HG02763 (cell line): ENCODE measurements around the gene ATOX1.
"Not testable (repeated sequence)": the region's sequence is repeated elsewhere in the genome, so short reads cannot be mapped to it uniquely, and the experiment has no call there.

ENCODE experiments used
- ATAC-seq: cut with Tn5 transposase; IDR thresholded peaks from one replicate; pipeline ENCODE4 v1.9.1; 2021; ENCODE audit warnings: mild to moderate bottlenecking, moderate library complexity; ENCODE audit not compliant: unreplicated experiment

ATOX1 gene

GRCh38 chr5:151699071-151699901 lies 59.1 kb downstream of the ATOX1 start:
- no peak for ATAC-seq

- not testable (repeated sequence) for ATAC-seq
Measured at GRCh38 chr5:151698081-151698480, 60.4 kb downstream of the ATOX1 start.

GRCh38 chr5:151697452-151697851 lies 61.0 kb downstream of the ATOX1 start:
- no peak for ATAC-seq

GRCh38 chr5:151696470-151697061 lies 61.9 kb downstream of the ATOX1 start:
- ATAC-seq = no peak

- no peak for ATAC-seq
Measured at GRCh38 chr5:151695464-151695863, 63.0 kb downstream of the ATOX1 start.

- ATAC-seq = no peak
Measured at GRCh38 chr5:151694035-151694485, 64.4 kb downstream of the ATOX1 start.
